ENCODE data around the gene PGGT1B.

The PGGT1B gene

DNA sequence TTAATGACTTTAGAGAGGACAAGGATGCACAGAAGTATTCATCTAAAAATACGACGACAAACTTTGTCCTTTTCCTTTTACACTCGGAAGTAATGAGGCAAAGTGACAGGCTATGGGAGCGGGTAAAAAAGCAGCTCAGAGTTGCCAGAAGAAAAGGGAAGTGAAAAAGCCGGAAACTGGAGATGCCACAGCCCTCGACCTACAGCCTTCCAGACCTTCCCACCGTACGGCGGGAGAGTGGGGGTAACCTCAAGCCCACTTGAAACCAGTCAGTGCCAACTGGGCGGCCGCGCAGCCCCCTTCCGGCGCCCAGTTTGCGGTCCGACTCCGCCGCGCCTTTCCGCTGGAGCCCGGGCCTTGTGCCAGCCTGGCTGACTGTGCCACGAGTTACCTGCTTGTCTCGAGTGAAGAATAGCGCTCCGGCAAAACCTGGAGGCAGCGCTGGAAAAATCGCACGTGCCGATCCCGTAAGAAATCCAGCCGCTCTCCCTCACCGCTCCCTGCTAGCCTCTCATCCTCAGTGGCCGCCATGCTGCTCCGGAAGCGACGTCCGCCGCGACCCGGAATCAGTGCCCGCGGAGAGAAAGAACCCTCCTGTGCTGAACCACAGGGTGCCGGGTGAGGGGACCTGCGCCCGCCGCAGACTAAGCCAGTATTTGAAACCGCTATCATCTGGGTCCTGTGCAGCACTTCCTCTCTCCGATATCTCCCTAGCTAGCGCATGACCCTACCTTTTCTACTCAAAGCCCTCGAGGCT is at the start of gene PGGT1B:
TSS of gene PGGT1B (minus strand) at position 557 of the 757 bp plus-strand sequence. CDS start at position 531, 26 bp downstream.
- H3K4me3 ChIP-seq (ENCODE audit: low read depth, low read length): peak within 1 kb of the TSS; percentile 81
- ChIA-PET POLR2A (interaction anchor here (0.6 kb wide), 1 partner anchor 1749 kb away, joined by 3 read pairs; the partner anchor contains the start of gene YTHDC2), CTCF (interaction anchor here (0.6 to 2.1 kb wide), 4 partner anchors 11 to 632 kb away, joined by 3 to 7 read pairs (median 4); no protein-coding TSS in a partner anchor)
- TF ChIP-seq, protein P1, sequence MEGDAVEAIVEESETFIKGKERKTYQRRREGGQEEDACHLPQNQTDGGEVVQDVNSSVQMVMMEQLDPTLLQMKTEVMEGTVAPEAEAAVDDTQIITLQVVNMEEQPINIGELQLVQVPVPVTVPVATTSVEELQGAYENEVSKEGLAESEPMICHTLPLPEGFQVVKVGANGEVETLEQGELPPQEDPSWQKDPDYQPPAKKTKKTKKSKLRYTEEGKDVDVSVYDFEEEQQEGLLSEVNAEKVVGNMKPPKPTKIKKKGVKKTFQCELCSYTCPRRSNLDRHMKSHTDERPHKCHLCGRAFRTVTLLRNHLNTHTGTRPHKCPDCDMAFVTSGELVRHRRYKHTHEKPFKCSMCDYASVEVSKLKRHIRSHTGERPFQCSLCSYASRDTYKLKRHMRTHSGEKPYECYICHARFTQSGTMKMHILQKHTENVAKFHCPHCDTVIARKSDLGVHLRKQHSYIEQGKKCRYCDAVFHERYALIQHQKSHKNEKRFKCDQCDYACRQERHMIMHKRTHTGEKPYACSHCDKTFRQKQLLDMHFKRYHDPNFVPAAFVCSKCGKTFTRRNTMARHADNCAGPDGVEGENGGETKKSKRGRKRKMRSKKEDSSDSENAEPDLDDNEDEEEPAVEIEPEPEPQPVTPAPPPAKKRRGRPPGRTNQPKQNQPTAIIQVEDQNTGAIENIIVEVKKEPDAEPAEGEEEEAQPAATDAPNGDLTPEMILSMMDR (IDR thresholded peaks at IDR 0.05; ENCODE audit: insufficient read depth, low read length, missing control alignments): no peak
- no peak for DNase-seq (ENCODE audit: low read depth, low spot score)

DNA sequence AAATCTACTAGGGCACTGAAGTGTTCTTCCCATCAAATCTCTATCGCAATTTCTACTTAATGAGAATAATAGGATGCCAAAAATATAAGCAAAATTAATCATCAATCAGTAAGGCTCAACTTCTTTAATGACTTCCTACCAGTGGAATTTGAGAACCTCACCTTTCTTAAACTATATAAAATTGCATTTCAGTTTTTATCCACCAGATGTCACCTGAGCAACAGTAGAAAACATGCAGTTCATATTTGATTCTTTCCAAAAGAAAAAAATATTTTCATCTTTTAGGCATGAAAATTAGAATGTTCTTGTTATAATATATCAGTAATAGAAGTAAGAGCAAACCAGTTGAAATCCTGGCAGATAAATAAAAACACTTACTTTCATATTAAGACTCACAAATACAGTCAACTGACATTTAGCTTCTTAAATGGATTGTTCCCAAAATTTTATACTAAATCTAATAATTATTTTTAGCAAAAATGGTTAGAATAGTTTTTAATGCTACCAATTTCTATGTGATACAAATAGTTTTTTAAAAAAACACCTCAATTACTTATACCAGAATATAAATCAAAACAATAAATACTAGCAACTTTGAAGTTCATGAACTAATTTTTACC is 47.2 kb upstream of the PGGT1B start:
- ChIA-PET CTCF (interaction anchor here (0.6 to 8.4 kb wide), 38 partner anchors 8 to 594 kb away, joined by 3 to 159 read pairs (median 4); partner anchors contain the start of genes AP3S1, ATG12, CCDC112 and FEM1C), POLR2A (no interaction called here)
- no peak for DNase-seq (ENCODE audit: low read depth, low spot score)
- TF ChIP-seq, protein P1 (IDR thresholded peaks at IDR 0.05; ENCODE audit: insufficient read depth, low read length, missing control alignments): peak; percentile 32
- H3K4me3 ChIP-seq (ENCODE audit: low read depth, low read length): no peak overlapping the region

DNA sequence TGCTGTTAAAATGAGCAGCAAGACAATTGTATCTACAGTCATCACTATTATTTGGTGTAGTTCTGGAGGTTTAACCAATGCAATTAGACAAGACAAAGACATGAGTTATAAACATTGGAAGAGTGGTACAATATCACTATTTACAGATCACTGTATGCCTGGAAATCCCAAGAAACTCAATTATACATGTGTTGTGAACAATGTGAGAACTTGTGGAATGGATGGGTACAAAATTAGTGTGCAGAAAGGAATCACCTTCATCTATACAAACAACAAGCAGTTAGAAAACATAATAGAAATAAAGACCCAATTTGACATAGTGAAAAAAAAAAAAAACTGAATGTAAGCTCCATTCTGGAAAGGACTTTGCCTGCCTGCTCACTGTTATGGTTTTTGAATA is 46.1 kb upstream of the PGGT1B start:
- POLR2A ChIA-PET: no interaction called here
- DNase-seq (ENCODE audit: low read depth, low spot score): no peak
- TF ChIP-seq, protein P1 (IDR thresholded peaks at IDR 0.05; ENCODE audit: insufficient read depth, low read length, missing control alignments): no peak
- H3K4me3 ChIP-seq (ENCODE audit: low read depth, low read length): no peak overlapping the region
- CTCF ChIA-PET: interaction anchor here (0.5 to 8.4 kb wide), 32 partner anchors 9 to 595 kb away, joined by 3 to 159 read pairs (median 5); partner anchors contain the start of genes AP3S1, ATG12, CCDC112 and FEM1C

DNA sequence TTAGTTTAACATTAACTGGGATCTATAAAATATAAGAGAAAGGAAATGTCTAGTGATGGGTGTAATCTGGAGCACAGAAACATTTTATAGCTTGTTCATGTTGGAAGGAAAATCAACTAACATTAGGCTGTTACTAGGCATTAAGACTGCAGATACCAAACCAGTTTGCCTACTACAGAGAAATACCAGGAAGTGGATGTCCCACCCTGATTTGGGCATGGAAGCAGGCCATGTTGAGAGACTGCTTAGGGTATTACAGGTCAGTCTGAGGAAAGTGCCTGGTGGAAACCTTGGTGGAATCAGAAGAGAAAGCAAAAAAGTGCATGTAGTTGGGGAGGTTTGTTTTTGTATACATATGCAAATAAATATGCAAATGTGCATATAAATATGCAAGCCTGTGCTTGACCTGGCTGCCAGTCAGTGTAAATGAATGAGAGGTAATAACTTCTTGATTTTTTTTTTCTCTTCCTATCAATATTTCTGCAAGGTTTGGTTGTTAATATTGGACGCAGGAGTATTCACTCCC is 43.4 kb upstream of the PGGT1B start:
- CTCF ChIA-PET: interaction anchor here (1.0 to 8.4 kb wide), 5 partner anchors 268 to 534 kb away, joined by 3 to 159 read pairs (median 27); partner anchors contain the start of genes AP3S1 and ATG12
- DNase-seq (ENCODE audit: low read depth, low spot score): no peak

DNA sequence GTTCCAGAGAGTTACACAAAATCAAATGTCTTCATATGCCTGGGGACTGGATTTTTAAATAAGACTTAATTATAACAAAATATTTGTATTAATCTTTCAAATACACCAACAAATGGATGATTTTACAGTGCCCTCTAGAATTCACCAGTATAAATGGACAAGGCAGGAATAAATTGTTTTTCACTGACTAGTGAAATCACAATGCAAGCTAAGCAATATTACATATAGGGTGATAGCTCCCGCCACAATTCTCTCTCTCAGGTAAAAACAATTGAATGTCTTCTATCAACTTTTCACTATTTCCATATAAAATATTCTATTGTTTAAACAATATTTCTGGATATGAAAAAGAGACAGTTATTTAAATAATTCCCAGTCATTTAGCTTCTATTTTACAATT is 41.8 kb upstream of the PGGT1B start:
- TF ChIP-seq, protein P1 (IDR thresholded peaks at IDR 0.05; ENCODE audit: insufficient read depth, low read length, missing control alignments): no peak
- no peak for DNase-seq (ENCODE audit: low read depth, low spot score)
- ChIA-PET POLR2A (no interaction called here), CTCF (interaction anchor here (1.0 to 8.4 kb wide), 7 partner anchors 8 to 287 kb away, joined by 3 to 159 read pairs (median 4); partner anchors contain the start of gene CCDC112)
- H3K4me3 ChIP-seq (ENCODE audit: low read depth, low read length): no peak overlapping the region

More for the DNA sequence above, 43.4 kb upstream of the PGGT1B start:
- POLR2A ChIA-PET: no interaction called here
- TF ChIP-seq, protein P1 (IDR thresholded peaks at IDR 0.05; ENCODE audit: insufficient read depth, low read length, missing control alignments): no peak
- H3K4me3 ChIP-seq (ENCODE audit: low read depth, low read length): no peak overlapping the region

DNA sequence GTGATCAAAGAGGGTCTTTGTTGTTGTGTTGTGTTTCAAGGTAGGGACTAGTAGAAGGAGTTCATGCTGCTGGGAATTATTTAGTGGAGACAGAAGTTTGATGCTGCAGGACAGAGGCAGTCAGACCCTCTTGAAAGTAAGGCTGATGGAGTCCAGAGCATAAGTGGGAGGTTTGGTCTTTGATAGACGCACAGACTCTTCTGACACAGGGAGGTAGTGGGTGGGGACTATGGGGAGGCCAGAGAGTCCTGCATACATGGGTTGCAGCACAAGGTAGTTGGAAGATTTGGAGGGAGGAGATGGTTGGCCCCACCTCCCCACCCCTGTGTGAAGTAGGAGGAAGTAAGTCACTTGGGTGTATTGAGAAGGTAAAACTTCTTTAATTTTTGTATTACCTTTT is 36.1 kb upstream of the PGGT1B start:
- ChIA-PET POLR2A (no interaction called here), CTCF (no interaction called here)
- H3K4me3 ChIP-seq (ENCODE audit: low read depth, low read length): no peak overlapping the region
- TF ChIP-seq, protein P1 (IDR thresholded peaks at IDR 0.05; ENCODE audit: insufficient read depth, low read length, missing control alignments): no peak
- no peak for DNase-seq (ENCODE audit: low read depth, low spot score)

Data from AG04449 (cell line).